ENCODE results near the gene EFCC1. TPM values are rescaled to one million over a fixed set of nuclear protein-coding genes. Genes with fewer than 3 reads are reported as not detected.

The EFCC1 gene
- total RNA-seq, 2 donors from 2014 or later = 0.31 to 0.93 TPM

DNA sequence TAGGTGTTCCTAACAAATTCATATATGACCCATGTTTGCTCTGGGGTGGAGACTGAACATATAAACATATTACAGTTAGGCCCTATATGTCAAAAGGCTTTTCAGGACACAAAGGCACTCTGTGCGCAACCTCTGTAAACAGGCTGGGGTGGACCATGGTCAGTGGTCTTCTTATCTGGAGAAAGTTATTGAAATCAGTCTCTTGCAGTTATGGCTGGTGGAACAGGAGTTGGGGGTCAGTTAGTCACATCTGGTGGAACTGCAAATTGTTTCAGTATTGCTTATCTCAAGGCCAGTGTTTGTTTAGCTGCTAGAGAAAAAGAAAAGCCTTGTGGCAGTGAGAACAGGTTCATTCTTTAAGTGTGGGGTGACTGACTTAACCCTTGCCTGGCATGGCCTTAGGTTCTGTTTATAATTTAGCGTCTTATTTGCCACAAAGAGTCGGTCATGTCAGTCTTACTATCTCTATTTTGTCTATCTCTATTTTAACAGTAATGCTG is 53.6 kb downstream of the EFCC1 start:
- H3K27ac ChIP-seq (ENCODE audit: low read depth, low read length) = no peak overlapping the region
- Mint-ChIP-seq H3K9me3 (no peaks in the 10 kb centered on the region), H3K27me3 (ENCODE audit: insufficient read depth) (no peaks in the 10 kb centered on the region), H3K27ac (peak overlapping the region; percentile 21), H3K4me3 (peak overlapping the region; percentile 7), H3K4me1 (peaks cover 48% of the 10 kb centered on the region), H3K36me3 (ENCODE audit: low read depth) (no peaks in the 10 kb centered on the region)
- TF ChIP-seq, protein P1, sequence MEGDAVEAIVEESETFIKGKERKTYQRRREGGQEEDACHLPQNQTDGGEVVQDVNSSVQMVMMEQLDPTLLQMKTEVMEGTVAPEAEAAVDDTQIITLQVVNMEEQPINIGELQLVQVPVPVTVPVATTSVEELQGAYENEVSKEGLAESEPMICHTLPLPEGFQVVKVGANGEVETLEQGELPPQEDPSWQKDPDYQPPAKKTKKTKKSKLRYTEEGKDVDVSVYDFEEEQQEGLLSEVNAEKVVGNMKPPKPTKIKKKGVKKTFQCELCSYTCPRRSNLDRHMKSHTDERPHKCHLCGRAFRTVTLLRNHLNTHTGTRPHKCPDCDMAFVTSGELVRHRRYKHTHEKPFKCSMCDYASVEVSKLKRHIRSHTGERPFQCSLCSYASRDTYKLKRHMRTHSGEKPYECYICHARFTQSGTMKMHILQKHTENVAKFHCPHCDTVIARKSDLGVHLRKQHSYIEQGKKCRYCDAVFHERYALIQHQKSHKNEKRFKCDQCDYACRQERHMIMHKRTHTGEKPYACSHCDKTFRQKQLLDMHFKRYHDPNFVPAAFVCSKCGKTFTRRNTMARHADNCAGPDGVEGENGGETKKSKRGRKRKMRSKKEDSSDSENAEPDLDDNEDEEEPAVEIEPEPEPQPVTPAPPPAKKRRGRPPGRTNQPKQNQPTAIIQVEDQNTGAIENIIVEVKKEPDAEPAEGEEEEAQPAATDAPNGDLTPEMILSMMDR (conservative IDR thresholded peaks at IDR 0.05) = no peak
- no peaks in the 10 kb centered on the region for H3K9me3 ChIP-seq (ENCODE audit: control insufficient read depth, low read length)
- no peaks in the 10 kb centered on the region for H3K36me3 ChIP-seq (ENCODE audit: control insufficient read depth, insufficient read depth, low read length)
- peak; percentile 43 for DNase-seq
- H3K4me1 ChIP-seq (ENCODE audit: control insufficient read depth, insufficient read depth, low read length) = peaks cover 7% of the 10 kb centered on the region
- no peak overlapping the region for H3K9ac ChIP-seq (ENCODE audit: extremely low read depth, low read length, poor library complexity, severe bottlenecking)
- peak overlapping the region; percentile 5 for H3K4me3 ChIP-seq (ENCODE audit: low read length)
- 76% methylated on average over 3 of the region's 3 CpGs; no CpG with 5 or more reads in 1 of the 2 experiments for WGBS, 2 experiments (ENCODE audit: insufficient coverage in 1 of 2, insufficient read length in 1 of 2)
- no peaks in the 10 kb centered on the region for H3K27me3 ChIP-seq (ENCODE audit: control insufficient read depth, insufficient read depth, low read length, poor library complexity, severe bottlenecking)

DNA sequence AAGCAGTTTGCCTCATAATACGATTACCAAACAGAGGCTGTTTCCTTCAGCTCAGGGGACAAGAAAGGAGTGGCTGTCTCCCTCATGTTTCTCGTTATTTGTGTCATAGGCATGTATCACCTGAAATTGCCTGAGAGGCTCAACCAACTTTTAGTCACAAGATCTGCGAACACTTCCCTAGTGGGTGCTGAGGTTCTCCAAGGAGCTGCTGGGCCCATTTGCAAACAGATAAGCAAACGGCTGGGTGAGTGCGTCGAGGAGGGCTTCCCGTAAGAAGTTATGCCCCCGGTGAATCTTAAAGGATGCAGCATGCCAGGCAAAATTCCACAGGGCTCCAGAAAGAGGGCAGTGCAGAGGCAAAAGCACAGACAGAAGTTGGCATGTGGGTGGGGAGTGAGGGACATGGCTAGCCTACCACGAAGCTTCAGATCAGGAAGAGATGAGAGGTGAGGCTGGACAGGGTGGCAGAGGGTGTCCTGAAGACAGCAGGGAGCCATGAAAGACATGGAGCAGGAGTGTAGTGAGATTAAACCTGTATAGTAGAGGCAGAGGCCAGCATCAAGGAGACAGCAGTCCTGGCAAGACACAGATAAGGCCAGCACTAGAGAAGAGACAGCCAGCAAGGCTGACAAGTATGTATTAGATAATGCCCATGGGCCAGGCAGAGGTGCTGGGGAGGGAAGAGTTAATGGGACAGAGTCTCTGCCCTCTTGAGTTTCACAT is 55.5 kb downstream of the EFCC1 start:
- TF ChIP-seq, protein P1 (conservative IDR thresholded peaks at IDR 0.05) = no peak
- Histone ChIP-seq H3K9ac (ENCODE audit: extremely low read depth, low read length, poor library complexity, severe bottlenecking) (no peak overlapping the region), H3K9me3 (ENCODE audit: control insufficient read depth, low read length) (no peaks in the 10 kb centered on the region), H3K4me1 (ENCODE audit: control insufficient read depth, insufficient read depth, low read length) (peaks cover 7% of the 10 kb centered on the region), H3K36me3 (ENCODE audit: control insufficient read depth, insufficient read depth, low read length) (no peaks in the 10 kb centered on the region), H3K27me3 (ENCODE audit: control insufficient read depth, insufficient read depth, low read length, poor library complexity, severe bottlenecking) (no peaks in the 10 kb centered on the region), H3K4me3 (ENCODE audit: low read length) (no peak overlapping the region), H3K27ac (ENCODE audit: low read depth, low read length) (no peak overlapping the region)
- Mint-ChIP-seq H3K9me3 (no peaks in the 10 kb centered on the region), H3K4me1 (peaks cover 46% of the 10 kb centered on the region), H3K36me3 (ENCODE audit: low read depth) (no peaks in the 10 kb centered on the region), H3K4me3 (no peak overlapping the region), H3K27ac (peak overlapping the region; percentile 46), H3K27me3 (ENCODE audit: insufficient read depth) (no peaks in the 10 kb centered on the region)
- 76 to 78% methylated on average over 9 of the region's 9 CpGs for WGBS, 2 experiments (ENCODE audit: insufficient coverage in 1 of 2, insufficient read length in 1 of 2)
- DNase-seq = no peak

DNA sequence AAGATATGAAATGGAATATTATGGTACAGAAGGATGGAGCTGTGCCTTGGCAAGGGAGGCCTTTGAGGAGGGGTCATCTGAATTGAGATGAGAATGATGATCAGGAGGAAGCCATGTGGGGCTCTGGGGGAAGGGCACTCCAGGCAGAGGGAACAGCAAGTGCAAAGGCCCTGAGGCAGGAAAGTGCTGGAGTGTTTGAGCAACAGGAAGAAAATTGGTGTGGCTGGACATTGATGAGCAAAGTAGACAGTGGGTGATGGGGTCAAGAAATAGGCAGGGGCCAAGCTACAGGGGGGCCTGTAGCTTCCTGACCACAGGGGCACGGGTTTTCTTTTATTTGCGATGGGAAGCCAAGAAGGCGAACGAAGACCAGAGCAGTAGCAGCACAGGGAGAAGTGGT is 56.1 kb downstream of the EFCC1 start:
- peaks cover 3% of the 10 kb centered on the region for H3K4me1 ChIP-seq (ENCODE audit: control insufficient read depth, insufficient read depth, low read length)
- H3K4me3 ChIP-seq (ENCODE audit: low read length) = no peak overlapping the region
- no peak overlapping the region for H3K27ac ChIP-seq (ENCODE audit: low read depth, low read length)
- H3K9ac ChIP-seq (ENCODE audit: extremely low read depth, low read length, poor library complexity, severe bottlenecking) = no peak overlapping the region
- TF ChIP-seq, protein P1 (conservative IDR thresholded peaks at IDR 0.05) = no peak
- no peaks in the 10 kb centered on the region for H3K36me3 ChIP-seq (ENCODE audit: control insufficient read depth, insufficient read depth, low read length)
- Mint-ChIP-seq H3K9me3 (no peaks in the 10 kb centered on the region), H3K27ac (no peak overlapping the region), H3K4me3 (no peak overlapping the region), H3K27me3 (ENCODE audit: insufficient read depth) (no peaks in the 10 kb centered on the region), H3K4me1 (peaks cover 40% of the 10 kb centered on the region), H3K36me3 (ENCODE audit: low read depth) (no peaks in the 10 kb centered on the region)
- H3K27me3 ChIP-seq (ENCODE audit: control insufficient read depth, insufficient read depth, low read length, poor library complexity, severe bottlenecking) = no peaks in the 10 kb centered on the region
- DNase-seq = peak; percentile 14
- 93 to 100% methylated on average over 4 of the region's 4 CpGs for WGBS, 2 experiments (ENCODE audit: insufficient coverage in 1 of 2, insufficient read length in 1 of 2)
- no peaks in the 10 kb centered on the region for H3K9me3 ChIP-seq (ENCODE audit: control insufficient read depth, low read length)

All from endodermal cell (in vitro differentiated cells).